ENCODE measurements around the gene PVR. TPM values are rescaled to one million over a fixed set of nuclear protein-coding genes. Genes with fewer than 3 reads are reported as not detected.
"Not testable (repeated sequence)": the region's sequence is repeated elsewhere in the genome, so short reads cannot be mapped to it uniquely, and the experiment has no call there.

PVR gene
- total RNA-seq, 1 experiment from 2014 or later, result 52.1 TPM

DNA sequence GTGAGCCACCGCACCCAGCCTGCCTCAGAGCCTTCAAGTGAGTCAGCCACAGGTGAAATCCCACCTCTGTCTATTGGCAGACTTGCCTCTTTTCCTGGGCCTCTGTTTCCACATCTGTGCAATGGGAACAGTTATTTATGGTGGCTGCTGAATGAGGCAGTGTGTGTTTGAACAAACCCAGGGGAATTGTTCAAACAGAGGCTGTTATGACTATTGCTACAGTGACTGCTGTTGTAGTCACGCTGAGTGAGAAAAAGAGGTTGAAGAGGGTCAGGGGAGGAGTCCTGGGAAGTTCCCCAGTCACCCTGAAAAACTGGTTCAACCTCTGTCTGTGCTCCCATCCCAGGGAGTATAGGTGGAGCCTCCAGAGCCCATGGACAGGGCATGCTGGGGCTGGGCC, 27.7 kb downstream of the PVR start, which contains the start of gene CEACAM19:
CEACAM19 (plus strand) TSS at position 83 of the 400 bp plus-strand sequence. CDS start 450 bp downstream, outside the sequence.
- no peak for DNase-seq (ENCODE audit: low read depth)

GRCh38 chr19:44672226-44672625, 28.5 kb downstream of the PVR start:
- no peak for DNase-seq (ENCODE audit: low read depth)

DNA sequence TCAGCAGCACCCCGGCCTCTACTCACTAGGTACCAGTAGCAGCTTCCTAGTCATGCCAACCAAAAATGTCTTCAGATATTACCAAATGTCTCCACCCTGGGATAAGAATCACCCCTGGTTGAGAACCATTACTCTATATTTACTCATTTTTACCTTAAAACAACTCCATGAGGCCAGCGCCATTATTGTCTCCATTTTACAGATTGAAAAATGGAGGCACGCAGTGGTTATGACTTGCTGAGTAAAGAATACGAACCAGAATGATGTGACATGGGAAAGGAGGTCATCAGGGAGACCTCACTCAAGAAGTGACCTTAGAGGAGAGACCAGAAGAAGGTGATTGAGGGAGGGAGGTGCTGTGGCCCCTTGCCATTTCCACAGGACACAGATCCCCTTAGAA, 29.8 kb downstream of the PVR start:
- no peak for DNase-seq (ENCODE audit: low read depth)

GRCh38 chr19:44675521-44675920, 31.8 kb downstream of the PVR start:
- DNase-seq (ENCODE audit: low read depth), result no peak

DNA sequence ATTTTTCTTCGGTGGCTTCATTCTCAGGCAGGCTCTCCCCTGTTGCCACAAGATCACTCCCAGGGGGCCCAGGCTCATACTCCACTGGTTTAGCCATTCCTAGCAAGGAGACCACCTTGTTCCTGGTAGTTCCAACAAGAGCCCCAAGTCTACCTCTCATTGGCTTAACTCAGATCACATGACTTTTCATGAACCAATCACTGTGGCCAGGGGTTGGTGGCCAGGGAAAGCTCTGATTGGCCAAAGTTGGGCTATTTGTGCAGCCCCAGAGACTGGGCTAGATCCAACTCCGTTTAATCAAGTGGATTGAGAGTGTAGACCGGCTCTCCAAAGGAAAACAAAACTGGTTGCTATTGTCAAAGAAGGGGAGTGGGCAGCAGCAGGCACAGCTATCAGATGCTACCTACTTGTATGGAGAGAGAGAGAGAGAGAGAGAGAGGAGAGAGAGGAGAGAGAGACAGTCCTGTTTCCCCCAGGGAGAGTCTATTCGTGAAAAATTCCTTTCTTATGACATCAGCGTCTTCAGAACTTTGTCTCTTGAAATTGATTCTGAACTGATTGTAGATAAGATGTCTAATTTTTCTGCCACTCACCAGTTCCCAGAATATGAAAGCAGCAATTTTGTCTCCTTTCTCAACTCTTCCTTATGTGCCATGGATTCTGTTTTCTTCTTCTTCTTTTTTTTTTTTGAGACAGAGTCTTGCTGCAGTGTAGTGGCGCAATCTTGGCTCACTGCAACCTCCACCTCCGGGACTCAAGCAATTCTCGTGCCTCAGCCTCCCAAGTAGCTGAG, 33.5 kb downstream of the PVR start:
- peak; percentile 46 for DNase-seq (ENCODE audit: low read depth)

- no peak for DNase-seq (ENCODE audit: low read depth)
These were observed 36.8 kb downstream of the PVR start for GRCh38 chr19:44680536-44680935.

GRCh38 chr19:44681992-44682790, 38.5 kb downstream of the PVR start:
- DNase-seq (ENCODE audit: low read depth), result no peak

DNA sequence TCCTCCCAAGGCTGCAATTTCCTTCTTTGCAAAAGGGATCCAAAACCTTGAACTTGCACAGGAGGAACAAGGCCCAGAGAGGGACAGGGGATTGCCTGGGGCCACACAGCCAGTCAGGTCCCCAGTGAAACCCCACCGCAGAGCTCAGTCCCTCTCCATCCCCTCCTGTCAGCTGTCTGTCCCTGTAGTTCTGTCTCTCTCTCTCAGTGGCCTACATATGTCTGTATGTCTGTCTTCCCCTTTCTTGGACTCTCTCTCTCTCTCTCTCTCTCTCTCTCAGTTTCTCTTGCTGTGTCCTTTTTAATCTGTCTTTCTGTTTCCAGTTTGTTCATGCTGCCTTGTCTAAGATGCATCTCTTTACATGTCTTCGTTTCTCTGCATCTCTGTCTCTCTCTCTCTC, 39.1 kb downstream of the PVR start:
- no peak for DNase-seq (ENCODE audit: low read depth)

DNA sequence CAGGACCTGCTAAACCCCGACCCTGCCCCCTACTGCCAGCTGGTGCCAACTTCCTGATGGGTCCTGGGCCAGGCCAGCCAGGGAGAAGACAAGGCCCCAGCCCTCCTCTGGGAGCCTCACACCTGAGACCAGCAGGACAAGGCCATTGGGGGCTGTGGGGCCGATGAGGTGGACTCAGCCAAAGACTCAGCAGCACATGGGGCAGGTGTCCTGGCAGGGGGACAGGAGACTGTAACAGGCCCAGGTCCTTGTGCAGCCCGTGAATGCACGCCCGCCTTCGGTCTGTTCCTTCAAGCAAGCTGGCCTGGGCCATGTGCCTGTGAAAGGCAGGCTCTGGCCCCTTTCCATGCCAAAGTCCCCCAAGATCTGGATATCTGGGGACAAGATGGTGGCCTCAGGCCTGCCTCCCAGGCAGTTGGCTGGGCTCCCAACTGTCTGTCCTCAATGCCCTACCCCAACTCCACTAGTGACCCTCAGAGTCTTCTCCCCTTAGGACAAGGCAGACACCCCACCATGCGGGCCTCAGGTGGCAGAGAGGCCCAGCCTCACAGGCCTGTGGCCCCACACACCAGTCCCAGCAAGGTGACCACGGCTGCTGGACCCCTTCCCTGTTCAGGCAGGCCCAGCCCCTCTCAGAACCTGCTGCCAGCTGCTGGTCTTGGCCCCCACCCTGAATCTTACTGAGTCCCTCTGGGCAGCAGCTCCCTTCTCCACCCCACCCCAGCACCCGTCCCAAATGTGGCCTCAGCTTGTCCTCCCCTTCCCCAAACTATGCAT, 39.9 kb downstream of the PVR start:
- DNase-seq (ENCODE audit: low read depth), result no peak

DNA sequence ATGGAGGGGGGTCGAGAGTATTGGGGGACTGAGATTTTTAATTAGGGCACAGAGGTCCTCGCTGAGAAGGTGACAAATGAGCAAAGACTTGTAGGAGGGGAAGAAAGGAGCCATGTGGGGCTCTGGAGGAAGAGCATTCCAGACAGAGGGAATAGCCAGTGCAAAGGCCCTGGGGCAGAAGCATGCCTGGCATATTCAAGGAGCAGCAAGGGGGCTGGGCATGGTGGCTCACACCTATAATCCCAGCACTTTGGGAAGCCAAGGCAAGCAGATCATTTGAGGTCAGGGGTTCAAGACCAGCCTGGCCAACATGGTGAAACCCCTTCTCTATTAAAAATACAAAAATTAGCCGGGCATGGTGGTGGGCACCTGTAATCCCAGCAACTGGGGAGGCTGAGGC, 40.7 kb downstream of the PVR start:
- not testable (repeated sequence) for DNase-seq (ENCODE audit: low read depth)

DNA sequence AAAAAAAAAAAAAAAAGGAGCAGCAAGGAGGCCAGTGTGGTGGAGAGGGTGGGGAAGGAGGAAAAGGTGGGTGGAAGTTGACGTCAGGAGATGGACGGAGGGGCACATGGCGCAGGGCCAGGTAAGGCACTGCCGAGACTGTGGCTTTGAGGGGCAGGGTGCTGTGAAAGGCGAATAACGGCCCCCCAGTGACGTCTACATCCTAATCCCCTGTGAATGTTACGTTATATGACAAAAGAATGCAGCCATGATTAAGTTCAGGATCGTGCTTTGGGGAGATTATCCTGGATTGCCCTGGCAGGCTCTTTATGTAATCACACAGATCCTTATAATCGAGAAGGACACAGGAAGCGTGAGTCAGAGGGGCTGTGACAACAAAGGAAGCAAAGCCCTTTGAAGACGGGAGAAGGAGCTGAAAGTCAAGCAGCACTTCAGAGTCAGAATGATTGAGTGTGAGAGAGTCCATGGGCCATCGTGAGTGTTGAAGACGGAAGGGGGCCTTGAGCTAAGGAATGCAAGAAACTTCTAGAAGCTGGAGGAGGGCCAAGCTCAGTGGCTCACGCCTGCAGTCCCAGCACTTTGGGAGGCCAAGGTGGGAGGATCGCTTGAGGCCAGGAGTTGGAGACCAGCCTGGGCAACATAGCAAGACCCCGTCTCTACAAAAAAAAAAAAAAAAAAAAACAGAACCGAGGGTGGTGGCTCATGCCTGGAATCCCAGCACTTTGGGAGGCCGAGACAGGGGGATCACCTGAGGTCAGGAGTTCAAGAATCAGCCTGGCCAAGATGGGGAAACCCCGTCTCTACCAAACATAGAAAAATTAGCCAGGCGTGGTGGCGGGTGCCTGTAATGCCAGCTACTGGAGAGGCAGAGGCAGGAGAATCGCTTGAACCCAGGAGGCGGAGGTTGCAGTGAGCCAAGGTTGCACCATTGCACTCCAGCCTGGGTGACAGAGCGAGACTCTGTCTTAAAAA, 41.5 kb downstream of the PVR start:
- peak; percentile 72 for DNase-seq (ENCODE audit: low read depth)

DNA sequence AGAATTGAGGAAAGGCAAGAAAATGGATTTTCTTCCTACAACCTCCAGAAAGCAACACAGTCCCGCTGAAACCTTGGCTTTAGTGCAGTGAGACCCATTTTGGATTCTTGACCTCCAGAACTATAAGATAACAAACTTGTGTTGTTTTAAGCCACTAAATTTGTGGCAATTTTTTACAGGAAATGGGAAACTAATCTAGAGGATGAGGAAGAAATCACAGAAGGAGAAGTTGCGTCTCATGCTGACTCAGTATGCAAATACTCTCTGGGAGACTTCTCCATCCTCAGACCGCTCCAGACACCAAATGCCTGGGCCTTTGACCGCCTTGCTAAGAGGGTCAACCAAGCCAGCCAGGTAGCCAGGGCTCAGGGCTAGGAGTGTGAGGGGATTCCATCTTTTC, 42.2 kb downstream of the PVR start:
- no peak for DNase-seq (ENCODE audit: low read depth)

- DNase-seq (ENCODE audit: low read depth), result peak; percentile 55
These were observed 43.2 kb downstream of the PVR start for GRCh38 chr19:44686896-44687295.

DNA sequence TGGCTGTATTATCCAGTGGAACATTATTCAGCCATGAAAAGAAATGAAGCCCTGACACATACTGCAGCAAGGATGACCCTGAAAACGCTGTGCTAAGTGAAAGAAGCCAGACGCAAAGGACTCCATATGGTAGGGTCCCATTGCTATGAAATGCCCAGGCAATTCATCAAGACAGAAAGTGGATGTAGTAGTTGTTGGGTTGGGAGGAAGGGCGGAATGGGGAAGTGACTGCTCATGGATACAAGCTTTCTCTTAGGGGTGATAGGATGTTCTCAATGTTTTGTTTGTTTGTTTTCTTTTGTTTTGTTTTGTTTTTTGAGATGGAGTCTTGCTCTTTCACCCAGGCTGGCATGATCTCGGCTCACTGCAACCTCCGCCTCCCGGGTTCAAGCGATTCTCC, 44.2 kb downstream of the PVR start:
- DNase-seq (ENCODE audit: low read depth), result no peak

GRCh38 chr19:44689290-44690130, 45.8 kb downstream of the PVR start:
- peak; percentile 43 for DNase-seq (ENCODE audit: low read depth)

- DNase-seq (ENCODE audit: low read depth), result no peak
These were observed 46.4 kb downstream of the PVR start for GRCh38 chr19:44690131-44690440.

DNA sequence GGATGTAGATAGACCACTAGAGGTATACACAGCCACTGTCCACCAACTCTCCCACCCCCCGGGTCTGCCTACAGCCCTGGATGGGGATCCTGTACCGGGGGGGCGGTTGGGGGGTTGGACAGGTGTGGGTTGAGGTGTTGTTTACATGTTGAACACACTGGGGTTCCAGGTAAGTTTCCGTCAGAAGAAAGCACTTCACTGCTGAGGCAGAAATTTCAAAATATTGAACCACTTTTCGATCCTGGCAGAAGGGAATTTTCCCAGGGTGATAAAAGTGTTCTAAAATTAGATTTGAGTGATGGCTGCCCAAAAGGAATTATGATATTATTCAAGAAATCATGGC, 48.6 kb downstream of the PVR start:
- DNase-seq (ENCODE audit: low read depth), result no peak

GRCh38 chr19:44694184-44694579, 50.5 kb downstream of the PVR start:
- DNase-seq (ENCODE audit: low read depth), result no peak

DNA sequence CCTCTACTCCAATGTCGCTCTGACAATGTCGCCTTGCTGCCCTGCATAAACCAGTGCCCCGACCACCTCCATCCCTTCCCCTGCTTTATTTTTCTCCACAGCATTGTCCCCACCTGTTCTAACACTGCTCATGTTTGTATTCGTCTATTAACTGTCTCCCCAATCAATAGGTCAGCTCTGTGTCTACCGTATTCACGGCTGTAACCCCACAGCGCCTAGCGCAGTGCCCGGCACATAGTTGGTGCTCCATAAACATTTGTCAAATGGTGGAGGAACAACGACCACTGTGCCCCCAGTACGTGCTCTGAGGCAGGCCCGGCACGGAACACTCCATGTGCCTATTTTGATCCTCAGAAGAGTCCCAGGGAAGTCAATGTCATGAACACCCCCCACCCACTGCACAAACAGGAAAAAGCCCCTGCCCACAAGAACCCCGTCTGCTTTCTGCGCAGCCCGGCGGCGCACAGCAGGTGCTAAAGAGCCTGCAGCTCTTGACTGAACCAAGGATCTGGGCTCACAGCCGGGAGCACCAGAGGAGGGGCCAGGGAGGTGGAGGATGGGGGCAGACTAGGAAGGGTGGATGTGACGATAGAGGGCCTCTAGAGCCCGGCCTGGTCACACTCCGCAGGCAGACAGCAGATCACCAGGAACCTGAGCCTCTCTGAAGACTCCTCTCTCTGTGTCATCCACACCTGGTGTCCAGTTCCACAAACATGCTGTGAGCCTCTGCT, 53.4 kb downstream of the PVR start:
- no peak for DNase-seq (ENCODE audit: low read depth)

- no peak for DNase-seq (ENCODE audit: low read depth)
These were observed 53.9 kb downstream of the PVR start for GRCh38 chr19:44697670-44698034.

All from LHCN-M2 (cell line).